Stimulated activated CD8-positive, alpha-beta memory T cell treated with anti-CD3 and anti-CD28 coated beads, Interleukin-7, amount 100 ng/mL, for 24 hours (primary cell): ENCODE measurements around the gene BCAP31.

Source experiments
- DNase-seq: peaks from one replicate; pipeline ENCODE4 v3.0.0-alpha.2; 2020; ENCODE audit warnings: low read depth

BCAP31 gene

DNA sequence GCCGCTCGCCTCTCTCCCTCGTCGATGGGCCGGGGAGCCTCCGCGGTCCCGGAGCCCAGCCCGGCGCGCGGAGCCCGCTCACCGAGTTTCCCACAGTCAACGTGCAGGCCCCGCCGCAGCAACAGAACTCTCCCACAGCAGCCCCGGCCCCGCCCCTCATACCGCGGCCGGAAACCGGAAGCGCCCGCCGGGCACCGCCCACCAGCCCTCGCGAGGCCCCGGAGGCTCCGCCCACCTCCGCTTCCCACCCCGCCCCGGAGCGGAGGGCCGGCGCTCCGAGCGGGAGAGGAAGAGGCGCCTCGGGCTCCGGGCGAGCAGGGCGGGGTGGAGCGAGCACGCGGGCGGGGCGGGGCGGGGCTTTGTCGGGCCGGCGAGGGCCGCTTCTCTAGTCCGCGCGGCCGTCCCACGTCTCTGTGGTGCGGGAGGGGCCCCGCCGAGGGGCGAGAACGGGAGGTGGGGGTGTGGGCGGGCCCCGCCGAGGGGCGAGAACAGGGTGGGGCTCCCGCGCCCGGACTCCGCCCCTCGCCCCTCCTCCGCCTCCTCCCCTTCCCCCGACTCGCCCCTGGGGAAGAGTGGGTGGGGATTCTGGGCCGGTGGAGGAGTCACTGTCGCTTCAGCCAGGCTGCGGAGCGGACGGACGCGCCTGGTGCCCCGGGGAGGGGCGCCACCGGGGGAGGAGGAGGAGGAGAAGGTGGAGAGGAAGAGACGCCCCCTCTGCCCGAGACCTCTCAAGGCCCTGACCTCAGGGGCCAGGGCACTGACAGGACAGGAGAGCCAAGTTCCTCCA, at the start of gene BCAP31, which contains the start of gene ABCD1:
TSS of gene BCAP31 (minus strand) at position 136 of the 787 bp plus-strand sequence. CDS start 1,143 bp downstream, outside the sequence.
TSS of gene ABCD1 (plus strand) at position 605 of the 787 bp plus-strand sequence. CDS start 411 bp downstream, outside the sequence.
- DNase-seq = peak; percentile 70

DNA sequence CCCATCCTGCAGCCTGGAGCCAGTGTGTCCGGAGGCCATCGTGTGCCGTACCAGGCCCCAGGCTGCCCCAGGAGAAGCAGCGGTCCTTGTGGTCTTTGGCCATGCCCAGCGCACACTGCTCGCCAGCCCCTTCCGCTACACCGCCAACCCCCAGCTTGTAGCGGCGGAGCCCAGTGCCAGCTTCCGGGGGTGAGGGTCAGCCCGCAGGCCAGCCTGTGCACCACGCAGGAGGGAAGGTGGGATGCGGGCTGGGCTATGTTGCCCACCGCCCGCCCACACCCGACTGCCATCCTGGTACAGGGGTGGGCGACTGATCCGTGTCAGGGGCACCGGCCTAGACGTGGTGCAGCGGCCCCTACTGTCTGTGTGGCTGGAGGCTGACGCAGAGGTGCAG, 49.0 kb upstream of the BCAP31 start:
- no peak for DNase-seq

GRCh38 chrX:153772316-153773217, 48.4 kb upstream of the BCAP31 start:
- DNase-seq = no peak

- DNase-seq = no peak
Observed at GRCh38 chrX:153771415-153772315, 47.5 kb upstream of the BCAP31 start.

DNA sequence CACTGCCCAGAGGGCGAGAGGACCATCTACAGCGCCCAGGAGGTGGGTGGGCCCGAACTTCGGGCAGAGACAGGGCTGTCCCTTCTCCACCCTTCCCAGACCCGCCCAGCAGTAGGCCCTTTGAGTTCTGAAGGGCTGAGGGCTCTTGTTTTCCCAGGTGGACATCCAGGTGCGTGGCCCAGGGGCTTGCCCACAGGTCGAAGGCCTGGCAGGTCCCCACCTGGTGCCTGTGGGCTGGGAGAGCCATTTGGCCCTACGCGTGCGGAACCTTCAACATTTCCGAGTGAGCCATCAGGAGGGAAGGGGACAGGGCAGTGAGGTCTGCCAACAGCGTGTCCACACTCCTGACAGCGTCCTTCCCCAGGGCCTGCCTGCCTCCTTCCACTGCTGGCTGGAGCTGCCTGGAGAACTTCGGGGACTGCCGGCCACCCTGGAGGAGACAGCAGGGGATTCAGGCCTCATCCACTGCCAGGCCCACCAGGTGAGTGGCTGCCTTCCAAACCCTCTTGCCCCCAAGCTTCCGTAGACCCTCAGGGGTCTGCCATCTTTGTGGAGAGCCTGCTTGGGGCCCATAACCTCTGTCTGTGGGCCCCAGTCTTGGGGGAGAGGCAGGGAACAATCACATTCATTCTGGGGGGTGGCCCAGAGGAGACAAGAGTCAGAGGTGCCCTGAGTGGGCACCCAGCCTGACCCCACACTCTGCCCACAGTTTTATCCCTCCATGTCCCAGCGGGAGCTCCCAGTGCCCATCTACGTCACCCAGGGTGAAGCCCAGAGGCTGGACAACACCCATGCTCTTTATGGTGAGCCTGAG, 46.6 kb upstream of the BCAP31 start:
- DNase-seq = no peak

- DNase-seq = no peak
Observed at GRCh38 chrX:153769865-153770600, 45.8 kb upstream of the BCAP31 start.

GRCh38 chrX:153769158-153769864, 45.1 kb upstream of the BCAP31 start:
- DNase-seq = no peak

DNA sequence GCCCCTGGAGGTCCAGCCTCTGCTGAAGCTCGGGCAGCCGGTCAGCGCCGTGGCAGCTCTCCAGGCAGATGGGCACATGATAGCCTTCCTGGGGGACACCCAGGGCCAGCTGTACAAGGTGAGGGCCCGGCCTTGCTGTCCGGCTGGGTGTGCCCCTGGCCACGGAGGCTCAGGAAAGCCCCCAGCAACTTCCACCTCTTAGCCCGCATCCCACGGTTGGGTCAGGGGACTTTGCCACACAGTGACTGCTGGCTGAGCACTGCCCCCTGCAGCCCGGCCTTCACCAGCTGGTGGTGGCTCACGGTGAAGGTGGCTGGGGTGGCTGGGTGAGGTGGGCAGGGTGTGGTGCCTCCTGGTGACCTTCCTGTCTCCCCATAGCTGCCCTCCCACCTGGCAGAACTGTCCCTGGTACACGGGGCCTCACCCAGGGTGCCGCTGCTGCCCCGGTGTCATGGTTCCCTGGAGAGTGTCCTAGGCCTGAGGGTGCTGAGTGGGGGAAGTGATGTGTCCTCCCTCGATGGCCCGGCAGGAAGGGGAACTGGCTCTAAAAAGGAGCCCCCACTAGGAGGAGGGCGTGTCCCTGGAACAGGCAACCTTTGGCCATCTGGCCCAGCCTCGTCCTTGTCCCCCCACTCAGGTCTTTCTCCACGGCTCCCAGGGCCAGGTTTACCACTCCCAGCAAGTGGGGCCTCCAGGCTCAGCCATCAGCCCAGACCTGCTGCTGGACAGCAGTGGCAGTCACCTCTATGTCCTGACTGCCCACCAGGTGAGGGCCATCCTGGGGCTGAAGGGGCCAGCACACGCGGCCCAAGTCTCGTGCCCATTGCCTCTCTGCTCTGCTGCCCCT, 44.3 kb upstream of the BCAP31 start:
- no peak for DNase-seq

- no peak for DNase-seq
Observed at GRCh38 chrX:153767674-153768055, 43.5 kb upstream of the BCAP31 start.

DNA sequence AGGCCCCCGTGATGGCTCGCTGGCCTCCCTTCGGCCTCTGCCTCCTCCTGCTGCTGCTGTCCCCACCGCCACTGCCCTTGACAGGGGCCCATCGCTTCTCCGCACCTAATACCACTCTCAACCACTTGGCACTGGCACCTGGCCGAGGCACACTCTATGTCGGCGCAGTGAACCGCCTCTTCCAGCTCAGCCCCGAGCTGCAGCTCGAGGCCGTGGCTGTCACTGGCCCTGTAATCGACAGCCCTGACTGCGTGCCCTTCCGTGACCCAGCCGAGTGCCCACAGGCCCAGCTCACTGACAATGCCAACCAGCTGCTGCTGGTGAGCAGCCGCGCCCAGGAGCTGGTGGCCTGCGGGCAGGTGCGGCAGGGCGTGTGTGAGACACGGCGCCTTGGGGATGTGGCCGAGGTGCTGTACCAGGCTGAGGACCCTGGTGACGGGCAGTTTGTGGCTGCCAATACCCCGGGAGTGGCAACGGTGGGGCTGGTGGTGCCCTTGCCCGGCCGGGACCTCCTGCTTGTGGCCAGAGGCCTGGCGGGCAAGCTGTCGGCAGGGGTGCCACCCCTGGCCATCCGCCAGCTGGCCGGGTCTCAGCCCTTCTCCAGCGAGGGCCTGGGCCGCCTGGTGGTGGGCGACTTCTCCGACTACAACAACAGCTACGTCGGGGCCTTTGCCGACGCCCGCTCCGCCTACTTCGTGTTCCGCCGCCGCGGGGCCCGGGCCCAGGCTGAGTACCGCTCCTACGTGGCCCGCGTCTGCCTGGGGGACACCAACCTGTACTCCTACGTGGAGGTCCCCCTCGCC, 42.9 kb upstream of the BCAP31 start:
- no peak for DNase-seq

- DNase-seq = peak; percentile 13
Observed at GRCh38 chrX:153766098-153766817, 42.1 kb upstream of the BCAP31 start.

DNA sequence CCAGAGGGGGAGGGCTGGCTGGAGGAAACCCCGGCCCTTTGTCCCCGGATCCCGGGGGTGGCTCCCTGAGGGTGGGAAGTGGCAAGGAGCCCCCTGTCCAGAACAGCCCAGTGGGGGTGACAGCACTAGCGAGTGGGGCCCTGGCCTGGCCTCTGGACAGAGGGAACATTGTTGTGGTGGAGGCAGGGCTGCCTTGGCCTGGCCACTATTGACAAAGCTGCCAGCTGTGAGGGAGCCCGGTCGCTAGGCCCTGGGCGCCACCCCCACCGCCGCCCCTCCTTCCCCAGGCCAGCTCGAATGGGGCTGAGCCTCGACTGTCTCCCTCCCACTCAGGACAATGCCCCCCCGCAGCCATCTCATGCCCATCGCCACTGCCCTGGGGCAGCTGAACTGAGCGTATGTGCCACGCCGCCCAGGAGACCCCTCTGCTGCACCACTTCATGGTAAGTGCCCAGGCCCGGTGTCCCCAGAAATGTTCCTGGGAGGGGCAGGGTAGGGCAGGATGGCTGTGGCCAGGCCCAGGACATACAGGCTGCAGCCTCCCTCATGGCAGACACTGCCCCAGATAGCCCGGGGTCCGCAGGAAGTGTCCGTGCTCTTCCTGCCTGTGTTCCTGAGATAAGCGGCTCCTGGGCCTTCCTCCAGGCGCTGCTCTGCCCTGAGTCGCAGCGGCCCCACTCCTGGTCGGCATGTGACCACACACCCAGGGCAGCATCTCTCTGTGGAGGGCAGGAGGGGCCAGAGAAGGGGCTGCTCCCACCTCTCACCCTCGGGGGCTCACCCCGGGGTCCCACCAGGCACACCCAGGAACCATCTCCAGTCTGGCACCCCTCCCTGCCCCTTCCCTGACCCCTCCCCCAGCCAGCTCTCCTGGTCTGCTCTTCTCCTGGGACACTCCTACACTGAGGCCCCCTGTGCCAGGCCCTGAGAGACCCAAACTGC, 41.2 kb upstream of the BCAP31 start:
- no peak for DNase-seq

DNA sequence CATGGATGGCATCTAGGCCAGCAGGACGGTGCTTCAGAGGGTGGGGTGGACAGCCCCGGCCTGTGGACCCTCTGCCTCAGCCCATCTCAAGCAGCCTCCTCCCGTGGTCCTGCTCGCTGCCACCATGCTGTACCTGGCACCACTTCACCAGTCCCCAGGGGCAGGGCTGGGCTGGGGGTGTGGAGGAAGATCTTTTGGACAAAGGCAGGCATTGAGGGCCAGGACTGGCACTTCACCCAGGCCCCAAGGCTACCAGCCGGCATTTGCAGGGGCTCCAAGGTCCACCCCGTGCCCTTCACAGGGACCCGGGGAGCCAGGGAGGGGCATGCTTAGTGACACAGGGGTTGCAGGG, 40.6 kb upstream of the BCAP31 start:
- no peak for DNase-seq

DNA sequence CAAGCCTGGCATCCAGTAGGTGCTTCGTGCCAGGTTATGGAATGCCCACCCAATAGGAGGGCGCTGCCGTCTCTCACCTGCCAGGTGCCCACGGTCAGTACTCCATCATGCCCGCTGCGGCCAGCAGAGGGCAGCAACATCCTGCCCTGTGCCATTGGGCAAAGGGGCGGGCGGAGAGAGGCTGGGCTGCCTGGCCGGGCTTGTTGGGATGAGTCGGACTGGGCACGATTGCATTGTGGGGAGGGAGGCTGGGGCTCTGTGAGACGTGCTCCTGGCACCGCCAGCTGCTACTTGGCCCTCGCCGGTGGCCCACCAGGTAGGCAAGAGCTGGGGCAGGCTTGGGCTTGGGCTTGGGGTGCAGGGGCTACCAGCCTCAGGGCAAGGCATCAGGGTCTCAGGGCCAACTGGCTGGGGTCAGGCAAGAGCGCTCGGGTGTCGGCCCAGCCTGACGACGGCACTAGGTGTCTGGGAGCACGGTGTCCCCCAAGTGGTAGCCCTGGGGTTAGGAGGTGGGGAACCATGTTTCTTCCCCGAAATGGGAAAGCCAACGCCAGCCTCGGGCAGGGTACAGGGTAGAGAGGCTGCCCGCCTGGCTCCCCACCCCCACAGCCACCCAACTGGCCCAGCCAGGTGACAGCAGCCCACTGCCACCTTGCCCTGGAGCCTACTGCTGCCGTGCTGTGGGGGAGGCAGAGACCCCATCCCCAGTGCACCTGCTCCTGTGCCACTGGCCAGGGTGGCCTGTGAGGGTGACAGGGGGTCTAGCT, 40.0 kb upstream of the BCAP31 start, which contains the start of gene PLXNB3:
TSS of gene PLXNB3 (plus strand) at position 261 of the 767 bp plus-strand sequence. CDS start 1,287 bp downstream, outside the sequence.
- DNase-seq = peak; percentile 42

- no peak for DNase-seq
Observed at GRCh38 chrX:153763298-153763932, 39.2 kb upstream of the BCAP31 start.
